Activated CD4-positive, alpha-beta T cell treated with anti-CD3 and anti-CD28 coated beads for 48 hours (primary cell): ENCODE results near the gene CNOT9.

ENCODE experiments used
- DNase-seq: peaks from one replicate; pipeline ENCODE4 v3.0.0-alpha.2; 2020

Gene CNOT9

DNA sequence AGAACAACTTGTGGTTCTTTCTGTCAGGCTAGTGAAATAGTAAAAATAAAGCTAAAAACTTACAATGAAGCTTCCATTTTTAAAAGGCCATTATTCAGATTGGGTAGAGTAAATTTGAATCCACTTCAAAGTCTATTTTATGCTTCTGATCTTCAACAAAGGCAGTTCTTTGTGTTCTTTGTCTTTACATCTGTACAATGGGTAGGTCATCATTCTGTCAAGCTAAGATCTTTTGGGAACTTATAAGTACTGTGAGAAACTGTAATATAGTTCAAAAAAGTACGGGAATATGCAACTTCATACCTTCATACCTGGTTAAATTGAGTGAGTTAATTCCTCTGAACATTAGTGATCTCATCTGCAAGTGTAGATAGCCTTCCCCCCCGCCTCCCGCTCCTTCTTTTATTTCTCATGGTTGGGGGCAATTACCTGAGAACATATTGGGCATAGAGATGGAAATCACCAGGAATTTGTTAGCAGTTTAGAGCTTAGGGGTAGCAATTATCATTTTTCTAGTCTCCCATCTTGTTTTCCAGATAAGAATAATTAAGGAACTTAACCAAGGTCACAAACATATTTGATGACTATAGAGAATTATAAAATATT, 9.7 kb downstream of the CNOT9 start:
- DNase-seq: no peak

DNA sequence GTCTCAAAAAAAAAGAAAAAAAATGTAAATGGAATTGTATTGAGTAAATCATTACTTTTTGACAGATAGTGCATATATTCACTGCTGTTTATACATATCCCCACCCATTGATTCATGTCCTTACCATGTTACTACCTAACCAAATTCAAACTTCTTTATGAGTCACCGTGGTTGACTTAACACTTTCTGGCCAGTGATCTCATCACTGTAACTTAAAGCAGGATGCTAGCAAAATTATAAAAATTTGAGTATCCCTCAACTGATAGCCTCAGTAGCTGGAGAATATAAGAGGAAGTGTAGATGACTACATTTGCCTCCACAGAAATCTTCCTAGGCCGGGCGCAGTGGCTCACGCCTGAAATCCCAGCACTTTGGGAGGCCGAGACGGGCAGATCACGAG, 13.4 kb downstream of the CNOT9 start:
- no peak for DNase-seq

DNA sequence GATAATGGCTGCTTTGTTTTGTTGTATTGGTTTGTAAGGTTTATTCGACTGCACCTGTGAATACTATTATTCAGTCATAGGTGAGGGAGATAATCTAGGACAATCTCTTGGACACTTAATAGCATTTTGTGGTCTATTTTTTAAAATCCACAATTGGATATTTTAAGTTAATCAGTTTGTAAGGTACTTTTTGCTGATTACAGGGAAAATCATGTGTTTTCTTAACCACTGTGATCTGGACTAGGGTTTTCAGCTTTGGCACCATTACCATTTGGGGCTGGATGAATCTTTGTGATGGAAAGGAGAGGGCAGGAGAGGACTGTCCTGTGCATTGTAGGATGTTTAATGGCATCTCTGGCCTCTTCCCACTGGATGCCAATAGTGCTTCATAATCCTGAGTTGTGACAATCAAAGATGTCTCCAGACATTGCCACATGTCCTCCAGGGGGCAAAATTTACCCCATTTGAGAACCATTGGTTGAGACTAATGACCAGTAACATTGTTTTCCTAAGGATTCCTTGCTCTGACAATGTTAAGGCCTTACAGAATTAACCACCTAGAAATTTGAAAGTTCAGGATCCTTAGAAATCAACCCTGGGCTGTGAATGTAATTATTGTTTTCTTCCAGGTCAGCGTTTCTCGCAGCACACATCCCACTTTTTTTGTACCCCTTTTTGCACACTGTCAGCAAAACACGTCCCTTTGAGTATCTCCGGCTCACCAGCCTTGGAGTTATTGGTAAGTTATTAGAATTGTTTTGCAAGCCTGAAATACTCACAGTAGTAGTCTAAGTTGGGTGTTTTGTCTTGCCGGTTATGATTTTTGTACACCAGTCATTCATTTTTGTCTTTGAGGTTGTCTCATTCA, 15.6 kb downstream of the CNOT9 start:
- DNase-seq: no peak

DNA sequence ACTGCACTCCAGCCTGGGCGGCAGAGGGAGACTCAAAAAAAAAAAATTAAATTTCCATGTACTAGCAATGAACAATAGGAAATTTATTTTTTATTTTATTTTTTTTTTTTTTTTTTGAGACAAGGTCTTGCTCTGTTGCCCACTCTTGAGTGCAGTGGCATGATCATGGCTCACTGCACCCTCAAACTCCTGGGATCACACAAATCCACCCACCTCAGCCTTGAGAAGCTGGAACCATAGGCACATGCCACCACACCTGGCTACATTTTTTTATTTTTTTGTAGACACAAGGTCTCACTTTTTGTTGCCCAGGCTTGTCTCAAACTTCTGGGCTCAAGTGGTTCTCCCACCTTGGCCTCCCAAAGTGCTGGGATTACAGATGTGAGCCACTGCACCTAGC, 16.9 kb downstream of the CNOT9 start:
- no peak for DNase-seq

DNA sequence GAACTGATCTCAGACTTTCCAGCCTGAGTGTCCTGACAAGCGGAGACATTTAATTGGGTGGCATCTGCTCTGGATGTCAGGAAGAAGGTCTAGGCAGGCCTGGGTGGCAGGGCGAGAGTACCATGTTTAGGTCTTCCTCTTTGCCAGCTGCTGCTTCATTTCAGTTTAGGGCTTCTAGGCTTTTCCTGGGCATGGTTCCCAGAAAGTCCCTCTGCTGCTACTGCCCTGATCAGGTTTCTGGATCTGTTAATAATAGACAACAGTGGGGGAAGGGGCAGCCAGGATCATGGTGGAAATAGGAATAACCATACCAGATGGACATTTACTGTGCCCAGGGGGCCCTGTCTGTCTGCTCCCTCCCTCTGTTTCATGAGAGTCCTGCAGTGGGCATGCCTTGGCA, 36.8 kb downstream of the CNOT9 start:
- DNase-seq: no peak

DNA sequence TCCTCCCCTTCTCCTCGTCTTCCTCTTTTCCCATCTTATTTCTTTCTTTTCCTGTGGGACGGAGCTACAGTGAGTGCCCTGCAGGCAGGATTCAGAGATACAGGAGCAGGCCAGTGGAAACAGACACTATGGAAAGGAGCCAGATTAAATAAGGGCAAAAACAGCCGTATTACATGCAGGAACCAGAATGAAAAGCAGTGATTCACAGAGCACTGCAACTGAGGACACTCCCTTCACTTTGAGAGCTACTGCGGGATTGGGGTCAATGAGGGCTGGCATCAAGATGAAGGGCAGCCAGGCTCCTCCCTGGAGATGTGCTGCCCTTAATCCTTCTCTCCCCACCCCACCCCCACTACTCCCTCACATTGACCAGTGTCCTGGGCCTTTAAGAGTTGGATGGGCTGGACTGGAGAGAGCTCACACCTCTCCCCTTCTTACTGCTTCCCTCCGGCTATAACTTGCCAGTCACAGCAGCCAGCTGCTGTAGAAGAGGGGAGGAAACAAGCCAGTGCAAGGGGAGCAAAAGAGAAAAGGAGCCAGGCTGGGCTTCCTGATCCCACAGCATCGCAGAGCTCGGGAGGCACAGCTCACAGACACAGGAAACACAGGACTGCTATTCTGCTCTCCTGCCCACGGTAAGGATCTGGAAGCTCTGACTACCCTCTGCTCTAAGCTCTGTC, 38.9 kb downstream of the CNOT9 start, which contains the start of gene PLCD4:
Gene PLCD4 (plus strand): TSS at position 464 of the 680 bp plus-strand sequence. CDS start 7,841 bp downstream, outside the sequence.
- DNase-seq: no peak

DNA sequence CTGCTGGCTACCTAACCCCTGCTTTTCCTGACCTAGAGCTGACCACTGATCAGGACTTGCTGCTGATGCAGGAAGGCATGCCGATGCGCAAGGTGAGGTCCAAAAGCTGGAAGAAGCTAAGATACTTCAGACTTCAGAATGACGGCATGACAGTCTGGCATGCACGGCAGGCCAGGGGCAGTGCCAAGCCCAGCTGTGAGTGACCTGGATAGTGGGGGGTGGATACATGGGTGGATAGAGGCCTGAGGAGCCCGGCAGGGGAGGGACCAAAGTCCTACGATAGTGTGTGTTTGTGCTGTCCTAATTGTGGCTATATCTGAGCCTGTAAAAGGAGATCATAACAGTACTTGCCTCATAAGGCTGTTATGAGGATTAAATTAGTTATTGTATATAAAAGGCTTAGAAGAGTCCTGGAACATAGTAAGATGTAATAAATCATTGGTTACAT, 47.3 kb downstream of the CNOT9 start:
- no peak for DNase-seq

DNA sequence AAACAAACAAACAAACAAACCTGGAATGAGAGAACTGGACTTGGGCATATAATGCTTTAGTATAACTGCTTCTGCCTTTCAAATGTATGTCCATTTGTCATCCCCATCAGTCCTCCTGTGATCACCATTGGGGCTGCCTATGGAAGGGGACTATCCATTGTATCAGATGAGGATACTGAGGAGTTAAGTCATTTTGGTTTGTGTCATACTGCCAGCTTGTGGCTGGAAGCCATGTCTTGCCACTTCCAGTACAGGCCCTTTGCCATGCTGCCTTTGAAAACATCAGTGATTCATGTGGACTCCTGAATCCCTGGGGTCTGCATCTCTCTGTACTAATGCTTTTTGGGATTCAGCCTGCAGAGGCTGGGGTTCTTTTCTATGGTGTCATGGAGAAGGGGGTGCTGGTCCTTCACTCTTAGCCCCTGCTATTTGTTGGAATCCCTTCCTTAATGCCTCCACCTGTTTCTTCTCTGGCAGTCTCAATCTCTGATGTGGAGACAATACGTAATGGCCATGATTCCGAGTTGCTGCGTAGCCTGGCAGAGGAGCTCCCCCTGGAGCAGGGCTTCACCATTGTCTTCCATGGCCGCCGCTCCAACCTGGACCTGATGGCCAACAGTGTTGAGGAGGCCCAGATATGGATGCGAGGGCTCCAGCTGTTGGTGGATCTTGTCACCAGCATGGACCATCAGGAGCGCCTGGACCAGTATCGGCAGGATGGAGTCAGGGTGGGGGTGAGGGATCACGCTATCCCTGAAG, 49.6 kb downstream of the CNOT9 start:
- DNase-seq: no peak

DNA sequence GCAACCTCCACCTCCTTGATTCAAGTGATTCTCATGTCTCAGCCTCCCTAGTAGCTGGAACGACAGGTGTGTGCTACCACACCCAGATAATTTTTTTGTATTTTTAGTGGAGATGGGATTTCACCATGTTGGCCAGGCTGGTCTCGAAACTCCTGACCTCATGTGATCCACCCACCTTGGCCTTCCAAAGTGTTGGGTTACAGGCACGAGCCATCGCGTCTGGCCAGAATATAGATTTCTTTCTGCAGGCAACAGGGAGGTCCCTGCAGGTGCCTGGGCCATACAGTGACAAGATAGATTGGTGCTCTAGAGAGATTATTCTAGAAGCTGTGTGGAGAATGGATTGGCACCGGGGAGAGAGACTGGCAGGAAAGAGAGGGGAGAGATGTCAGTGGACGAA, 52.4 kb downstream of the CNOT9 start:
- DNase-seq: no peak

DNA sequence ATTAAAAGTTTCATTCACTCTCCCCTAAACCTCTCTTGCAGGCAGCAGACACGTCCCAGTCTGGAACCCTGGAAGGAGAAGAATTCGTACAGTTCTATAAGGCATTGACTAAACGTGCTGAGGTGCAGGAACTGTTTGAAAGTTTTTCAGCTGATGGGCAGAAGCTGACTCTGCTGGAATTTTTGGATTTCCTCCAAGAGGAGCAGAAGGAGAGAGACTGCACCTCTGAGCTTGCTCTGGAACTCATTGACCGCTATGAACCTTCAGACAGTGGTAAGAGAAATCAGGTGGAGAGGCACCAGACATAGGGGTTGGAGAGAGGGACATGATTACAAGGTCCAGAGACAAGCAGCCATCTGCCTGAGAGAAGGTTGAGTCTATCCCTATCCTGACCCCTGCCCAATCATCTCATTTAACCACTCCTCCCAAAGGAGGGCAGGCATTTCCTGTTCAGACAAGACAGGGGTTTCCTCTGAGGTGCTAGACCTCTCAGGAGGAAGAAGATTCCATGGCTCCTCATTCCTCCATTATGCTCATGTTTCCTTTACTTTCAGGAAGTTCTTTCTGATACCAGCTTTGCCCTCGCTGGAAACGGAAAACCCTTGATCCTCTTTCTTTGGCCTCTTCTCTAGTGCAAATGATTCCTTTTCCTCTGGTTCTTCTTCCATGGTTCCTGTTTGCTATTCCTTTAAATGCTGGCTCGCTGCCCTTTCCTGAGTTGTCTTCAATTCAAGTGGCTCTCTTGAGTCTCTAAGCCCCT, 54.1 kb downstream of the CNOT9 start:
- no peak for DNase-seq

DNA sequence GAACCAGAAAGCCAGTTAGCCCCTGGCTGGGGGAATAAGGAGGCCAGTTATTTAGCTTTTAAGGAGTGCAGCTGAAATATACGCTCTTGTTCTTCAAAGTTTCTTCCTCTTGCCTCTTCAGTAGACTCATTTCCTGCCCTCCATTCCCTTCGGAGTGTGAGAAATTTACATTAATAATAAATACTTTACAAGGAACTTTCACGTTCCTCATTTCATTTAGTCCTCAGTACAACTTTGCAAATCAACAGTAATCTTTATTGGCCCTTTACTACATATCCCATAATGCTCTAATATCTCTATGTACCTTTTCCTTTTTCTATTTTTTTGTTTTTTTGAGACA, 54.7 kb downstream of the CNOT9 start:
- no peak for DNase-seq

DNA sequence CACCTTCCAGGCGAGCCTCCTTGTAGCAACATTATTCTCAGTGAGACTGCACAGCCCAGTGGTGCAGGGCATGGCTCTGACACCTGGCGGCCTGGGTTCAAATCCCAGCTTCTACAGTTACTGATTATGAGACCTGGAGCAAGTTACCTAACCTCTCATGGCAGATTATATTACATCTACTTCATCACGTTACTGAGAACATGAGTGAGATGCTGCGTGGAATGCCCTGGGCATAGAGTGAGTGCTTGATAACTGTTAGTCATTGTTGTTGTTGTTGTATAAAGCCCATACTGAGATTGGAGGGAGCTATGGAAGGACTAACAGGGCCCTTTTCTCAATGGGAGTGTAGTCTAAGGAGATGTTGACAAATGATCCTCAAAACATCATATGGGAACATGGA, 57.7 kb downstream of the CNOT9 start:
- no peak for DNase-seq

DNA sequence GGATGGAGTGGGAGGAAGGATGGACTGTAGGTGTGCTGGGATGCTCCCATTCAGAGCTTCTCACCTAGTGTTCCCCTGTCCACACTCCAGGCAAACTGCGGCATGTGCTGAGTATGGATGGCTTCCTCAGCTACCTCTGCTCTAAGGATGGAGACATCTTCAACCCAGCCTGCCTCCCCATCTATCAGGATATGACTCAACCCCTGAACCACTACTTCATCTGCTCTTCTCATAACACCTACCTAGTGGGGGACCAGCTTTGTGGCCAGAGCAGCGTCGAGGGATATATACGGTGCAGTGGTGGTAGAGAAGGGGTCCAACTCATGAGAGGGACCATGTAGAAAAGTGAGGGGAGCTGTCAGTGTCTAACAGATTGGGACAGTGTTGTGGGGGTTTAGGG, 59.3 kb downstream of the CNOT9 start:
- DNase-seq: no peak

DNA sequence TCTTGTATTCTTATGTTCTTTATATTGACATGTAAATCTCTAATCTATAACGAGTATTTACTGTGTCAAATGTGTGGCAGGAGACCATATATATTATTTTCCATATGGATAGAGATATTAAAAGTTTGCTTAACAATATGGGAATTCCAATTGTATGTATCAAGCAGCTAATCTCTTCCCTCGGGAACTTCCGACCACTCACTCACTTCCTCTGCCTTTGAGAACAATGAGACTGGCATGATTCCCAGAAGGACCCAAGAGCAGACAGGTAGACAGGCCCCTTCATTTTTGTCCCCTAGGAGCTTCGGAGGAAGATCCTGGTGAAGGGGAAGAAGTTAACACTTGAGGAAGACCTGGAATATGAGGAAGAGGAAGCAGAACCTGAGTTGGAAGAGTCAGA, 63.2 kb downstream of the CNOT9 start:
- DNase-seq: no peak

DNA sequence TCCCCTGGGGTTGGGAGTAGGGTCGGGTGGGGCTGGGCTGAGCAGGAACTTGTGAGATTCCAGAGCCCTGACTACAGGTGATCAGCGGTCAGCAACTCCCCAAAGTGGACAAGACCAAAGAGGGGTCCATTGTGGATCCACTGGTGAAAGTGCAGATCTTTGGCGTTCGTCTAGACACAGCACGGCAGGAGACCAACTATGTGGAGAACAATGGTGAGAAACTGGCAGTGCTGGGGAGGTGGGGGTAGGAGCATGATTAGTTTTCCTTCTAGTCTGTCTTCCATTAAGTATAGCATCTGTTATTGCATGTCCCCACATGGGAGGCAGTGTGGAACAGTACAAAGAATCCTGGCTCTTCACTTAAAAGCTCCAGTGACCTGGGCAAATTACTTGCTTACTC, 67.1 kb downstream of the CNOT9 start:
- no peak for DNase-seq

DNA sequence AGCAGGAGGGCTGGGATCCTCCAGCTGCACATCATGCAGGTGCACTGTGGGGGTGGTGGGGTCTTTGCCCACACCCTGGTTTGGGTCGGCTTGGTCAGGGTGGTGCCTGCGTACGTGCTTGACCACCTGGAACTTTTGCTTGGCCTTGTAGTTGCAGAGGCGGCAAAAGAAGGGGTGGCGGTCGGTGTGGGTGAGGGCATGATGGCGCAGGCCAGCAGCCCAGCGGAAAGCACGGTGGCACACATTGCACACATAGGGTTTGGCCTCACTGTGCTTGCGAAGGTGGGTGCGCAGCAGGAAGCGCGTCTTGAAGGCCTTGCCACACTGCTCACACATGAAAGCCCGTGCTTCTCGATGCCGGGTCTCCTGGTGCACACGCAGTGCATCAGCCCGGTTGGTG, 69.7 kb downstream of the CNOT9 start:
- no peak for DNase-seq

DNA sequence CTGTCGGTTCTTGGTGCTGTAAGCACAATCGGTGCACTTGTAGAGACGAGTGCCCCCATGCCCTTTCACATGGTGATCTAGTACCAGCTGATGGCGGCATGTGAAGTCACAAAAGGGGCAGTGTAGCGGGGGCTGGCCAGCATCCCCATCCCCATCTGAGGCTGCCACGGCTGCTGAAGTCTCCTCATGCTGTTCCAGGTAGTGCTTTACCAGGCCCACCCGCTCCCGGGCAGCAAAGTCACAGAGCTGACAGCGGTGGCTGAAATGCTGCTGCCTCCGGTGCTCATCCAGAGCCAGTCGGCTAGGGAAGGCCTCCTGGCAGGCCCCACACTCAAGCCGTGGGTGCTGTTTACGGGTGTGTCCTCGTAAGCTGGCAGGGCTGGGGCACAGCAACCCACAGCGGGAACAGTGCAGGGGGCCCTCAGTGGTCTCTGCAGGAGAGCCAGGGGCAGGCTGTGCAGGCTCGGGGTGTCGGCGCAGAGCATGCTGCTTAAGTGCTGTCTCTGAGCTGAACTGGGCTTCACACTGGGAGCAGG, 73.5 kb downstream of the CNOT9 start:
- DNase-seq: no peak

DNA sequence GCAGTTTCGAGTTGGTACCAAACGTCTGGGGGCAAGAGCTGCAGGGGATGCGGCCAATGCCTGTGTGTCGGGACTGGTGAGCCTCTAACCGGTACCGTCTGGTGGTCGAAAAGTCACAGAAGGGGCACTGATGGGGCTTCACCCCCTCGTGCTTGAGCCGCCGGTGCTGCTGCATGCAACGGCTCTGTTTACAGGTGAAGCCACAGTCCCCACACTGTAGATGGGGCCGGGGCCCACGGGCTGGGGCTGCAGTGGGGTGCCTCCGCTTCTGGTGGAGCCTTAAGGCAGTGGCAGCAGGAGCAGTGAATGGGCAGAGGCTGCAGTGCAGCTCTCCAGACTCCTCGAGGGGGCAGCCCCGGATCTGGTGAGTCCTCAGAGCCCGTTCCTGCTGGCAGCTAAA, 74.1 kb downstream of the CNOT9 start:
- no peak for DNase-seq

DNA sequence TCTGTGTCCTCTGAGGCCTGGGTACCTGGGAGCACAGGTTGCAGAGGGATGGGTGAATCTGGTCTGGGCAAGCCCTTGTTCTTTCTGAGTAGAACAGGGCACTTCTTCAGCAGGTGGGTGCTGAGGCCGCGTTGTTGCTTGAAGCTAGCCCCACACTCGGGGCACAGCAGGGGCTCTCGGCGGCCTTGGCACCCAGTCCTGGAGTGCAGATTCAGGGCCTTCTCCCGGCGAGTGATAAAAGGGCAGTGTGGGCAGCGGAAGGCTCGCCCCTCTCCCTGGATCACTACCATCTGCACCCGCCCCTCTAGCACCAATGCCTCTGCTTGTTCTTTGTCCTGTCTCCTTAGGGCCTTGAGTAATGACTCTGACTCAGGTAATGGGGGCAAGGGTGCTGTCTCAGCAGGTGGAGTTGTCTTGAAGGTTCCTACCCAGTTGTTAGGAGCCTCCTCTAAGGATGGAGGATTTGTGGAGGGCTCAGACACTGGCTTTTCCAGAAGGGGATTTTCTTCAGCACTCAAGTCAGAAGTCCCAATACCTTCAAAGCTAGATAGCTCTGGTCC, 75.2 kb downstream of the CNOT9 start:
- DNase-seq: no peak

DNA sequence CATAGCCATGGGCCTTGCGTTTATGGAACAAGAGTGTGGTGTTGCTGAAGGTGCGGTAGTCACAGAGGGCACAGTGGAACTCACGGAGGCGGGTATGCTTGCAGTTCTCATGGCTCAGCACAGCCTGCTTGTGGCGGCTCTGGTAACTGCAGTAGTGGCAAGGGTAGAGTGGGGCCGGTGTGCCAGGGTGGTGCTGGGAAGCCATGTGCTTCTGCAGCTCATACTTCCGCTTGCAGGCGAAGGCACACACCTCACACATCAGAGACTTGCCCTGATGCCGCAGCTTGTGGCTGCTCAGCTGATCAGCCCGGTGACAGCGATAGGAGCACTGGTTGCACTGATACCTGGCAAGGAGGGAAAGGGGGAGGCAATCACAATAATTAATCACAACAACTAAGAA, 76.1 kb downstream of the CNOT9 start:
- no peak for DNase-seq

DNA sequence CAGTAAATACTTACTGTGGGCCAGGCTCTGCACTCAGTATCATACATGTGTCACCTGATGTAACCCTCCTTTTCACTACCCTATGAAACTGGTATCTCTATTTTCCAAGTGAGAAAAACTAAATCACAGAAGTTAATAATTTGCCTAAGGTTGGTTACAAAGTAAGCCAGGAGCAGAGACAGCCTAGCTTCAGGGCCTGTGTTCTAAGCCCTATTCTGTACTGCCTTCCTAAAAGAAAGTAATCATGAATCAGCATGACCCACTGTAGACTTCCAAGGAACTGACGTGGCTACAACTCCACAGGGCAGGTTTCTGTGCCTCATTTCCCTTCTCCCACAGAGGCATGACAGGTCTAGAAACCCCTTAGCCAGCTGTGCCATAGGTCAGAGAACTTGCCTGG, 76.5 kb downstream of the CNOT9 start:
- no peak for DNase-seq
